Thymus (tissue), 11 donors: Measurements from ENCODE around the gene TAP2. TPM values are rescaled to one million over a fixed set of nuclear protein-coding genes. Genes with fewer than 3 reads are reported as not detected.

Experiments used
- DNase-seq, 9 donors: peaks; one replicate each; pipeline ENCODE4 v3.0.0-alpha.2; 2013; ENCODE audit warnings: low spot score in 9 of 9, low read depth in 6 of 9, missing footprints in 1 of 9
- H3K27ac ChIP-seq, 2 donors: one replicate each; pipeline ENCODE4 v1.5.1; 2013; ENCODE audit warnings: control low read depth in 1 of 2, low read depth in 1 of 2, low read length in 1 of 2, mild to moderate bottlenecking in 1 of 2, moderate library complexity in 1 of 2
- H3K27me3 ChIP-seq, 2 donors: one replicate each; pipeline ENCODE4 v1.5.1; 2013; ENCODE audit warnings: low read length in 1 of 2; ENCODE audit not compliant: control insufficient read depth in 2 of 2, insufficient read depth in 1 of 2
- H3K36me3 ChIP-seq, 2 donors: one replicate each; pipeline ENCODE4 v1.5.1; 2013; ENCODE audit warnings: low read length in 1 of 2, mild to moderate bottlenecking in 1 of 2, moderate library complexity in 1 of 2; ENCODE audit not compliant: control insufficient read depth in 2 of 2, insufficient read depth in 2 of 2
- H3K4me1 ChIP-seq, 2 donors: one replicate each; pipeline ENCODE4 v1.5.1; 2013; ENCODE audit warnings: low read length in 2 of 2; ENCODE audit not compliant: control insufficient read depth in 2 of 2, insufficient read depth in 2 of 2
- H3K4me3 ChIP-seq, 2 donors: one replicate each; pipeline ENCODE4 v1.5.1; 2013; ENCODE audit warnings: low read length in 2 of 2, control low read depth in 1 of 2, mild to moderate bottlenecking in 1 of 2
- H3K9me3 ChIP-seq, 2 donors: one replicate each; pipeline ENCODE4 v1.5.1; 2013; ENCODE audit warnings: low read length in 1 of 2, mild to moderate bottlenecking in 1 of 2; ENCODE audit not compliant: control insufficient read depth in 2 of 2, insufficient read depth in 1 of 2
- WGBS: extraction: QIAGEN DNeasy Blood & Tissue Kit; methylation state at CpG from one replicate; pipeline ENCODE4 v1.1.7; 2013; 5-methylcytosine and 5-hydroxymethylcytosine counted together
- polyA plus RNA-seq: library from polyadenylated mRNA; stranded (reverse); fragments of 200-250 nt; gene quantifications from one replicate; pipeline ENCODE4 v1.2.3, GENCODE V29; 2013
- total RNA-seq: library from RNA; stranded (reverse); fragments of 120-200 nt; gene quantifications from one replicate; pipeline ENCODE4 v1.2.4, GENCODE V29; 2013
- donor health status: healthy.

The TAP2 gene
- total and polyA plus RNA-seq, 2 donors: 29.7 to 39.8 TPM

- no peak for DNase-seq
- Histone ChIP-seq H3K4me3 (no peak overlapping the region), H3K36me3 (peaks cover 33 to 61% of the 10 kb centered on the region in 2 donors), H3K27ac (no peak overlapping the region), H3K9me3 (no peaks in the 10 kb centered on the region), H3K4me1 (peaks cover 22 to 53% of the 10 kb centered on the region in 2 donors), H3K27me3 (peaks cover 0 to 2% of the 10 kb centered on the region in 2 donors)
- 97% methylated on average over 4 of the region's 4 CpGs for WGBS
Observed at GRCh38 chr6:32851025-32851424, 12.5 kb upstream of the TAP2 start.

- H3K27ac ChIP-seq: no peak overlapping the region
- H3K36me3 ChIP-seq: peaks cover 33 to 62% of the 10 kb centered on the region in 2 donors
- no peak for DNase-seq
- WGBS: 79% methylated on average over 6 of the region's 6 CpGs
- H3K4me1 ChIP-seq: peaks cover 24 to 49% of the 10 kb centered on the region in 2 donors
- H3K4me3 ChIP-seq: no peak overlapping the region
- H3K9me3 ChIP-seq: no peaks in the 10 kb centered on the region
- H3K27me3 ChIP-seq: no peaks in the 10 kb centered on the region
Observed at GRCh38 chr6:32849126-32849525, 10.6 kb upstream of the TAP2 start.

GRCh38 chr6:32847795-32848194 lies 9.3 kb upstream of the TAP2 start:
- no peak overlapping the region for H3K27ac ChIP-seq
- H3K27me3 ChIP-seq: no peaks in the 10 kb centered on the region
- WGBS: 99% methylated on average over 8 of the region's 8 CpGs
- peaks cover 26 to 55% of the 10 kb centered on the region in 2 donors for H3K4me1 ChIP-seq
- no peaks in the 10 kb centered on the region for H3K9me3 ChIP-seq
- H3K4me3 ChIP-seq: no peak overlapping the region
- no peak for DNase-seq
- H3K36me3 ChIP-seq: peaks cover 33 to 63% of the 10 kb centered on the region in 2 donors

GRCh38 chr6:32847004-32847403 lies 8.5 kb upstream of the TAP2 start:
- 97% methylated on average over 10 of the region's 10 CpGs for WGBS
- Histone ChIP-seq H3K36me3 (peaks cover 38 to 69% of the 10 kb centered on the region in 2 donors), H3K27ac (no peak overlapping the region)

GRCh38 chr6:32845384-32845884 lies 6.9 kb upstream of the TAP2 start:
- DNase-seq: peak in 5 of 9 donors; percentile 40 to 82 (median 63)
- Histone ChIP-seq H3K27ac (peak overlapping the region; percentile 99), H3K36me3 (peaks cover 37 to 70% of the 10 kb centered on the region in 2 donors), H3K4me1 (peaks cover 34 to 57% of the 10 kb centered on the region in 2 donors), H3K27me3 (no peaks in the 10 kb centered on the region), H3K4me3 (peak overlapping the region; percentile 93 to 94), H3K9me3 (peaks cover 0 to 6% of the 10 kb centered on the region in 2 donors)
- WGBS: 6% methylated on average over 10 of the region's 10 CpGs

More at GRCh38 chr6:32847004-32847403, 8.5 kb upstream of the TAP2 start:
- Histone ChIP-seq H3K9me3 (no peaks in the 10 kb centered on the region), H3K27me3 (no peaks in the 10 kb centered on the region), H3K4me1 (peaks cover 26 to 55% of the 10 kb centered on the region in 2 donors), H3K4me3 (no peak overlapping the region)
- no peak for DNase-seq

GRCh38 chr6:32844839-32845383 lies 6.4 kb upstream of the TAP2 start:
- peak overlapping the region; percentile 93 to 94 for H3K4me3 ChIP-seq
- peaks cover 36 to 62% of the 10 kb centered on the region in 2 donors for H3K4me1 ChIP-seq
- no peaks in the 10 kb centered on the region for H3K27me3 ChIP-seq
- peak in 1 of 9 donors; percentile 60 for DNase-seq
- H3K36me3 ChIP-seq: peaks cover 34 to 70% of the 10 kb centered on the region in 2 donors
- peaks cover 0 to 6% of the 10 kb centered on the region in 2 donors for H3K9me3 ChIP-seq
- 2% methylated on average over 19 of the region's 19 CpGs for WGBS
- peak overlapping the region; percentile 99 for H3K27ac ChIP-seq

- H3K27ac ChIP-seq: peak within 1 kb of the TSS; percentile 99
- peaks cover 32 to 67% of the 10 kb centered on the region in 2 donors for H3K36me3 ChIP-seq
- DNase-seq: peak; percentile 93 to 99 (median 97)
- no peaks in the 10 kb centered on the region for H3K27me3 ChIP-seq
- peaks cover 36 to 69% of the 10 kb centered on the region in 2 donors for H3K4me1 ChIP-seq
- WGBS: under 1% methylated on average over 40 of the region's 40 CpGs
- H3K9me3 ChIP-seq: peaks cover 0 to 6% of the 10 kb centered on the region in 2 donors
- H3K4me3 ChIP-seq: peak within 1 kb of the TSS; percentile 93 to 94
Observed at GRCh38 chr6:32843979-32844838, 5.7 kb upstream of the TAP2 start, which contains the start of gene PSMB8. Gene PSMB8 (minus strand): TSS chr6:32844047. CDS start chr6:32843996, 51 bp downstream.

GRCh38 chr6:32843331-32843978 lies 4.9 kb upstream of the TAP2 start:
- Histone ChIP-seq H3K27ac (peak overlapping the region; percentile 99), H3K4me1 (peaks cover 36 to 73% of the 10 kb centered on the region in 2 donors), H3K4me3 (peak overlapping the region; percentile 93 to 94), H3K27me3 (no peaks in the 10 kb centered on the region), H3K9me3 (peaks cover 0 to 6% of the 10 kb centered on the region in 2 donors), H3K36me3 (peaks cover 25 to 60% of the 10 kb centered on the region in 2 donors)
- peak in 1 of 9 donors; percentile 53 for DNase-seq
- 5% methylated on average over 28 of the region's 28 CpGs for WGBS
